HCT116 (cell line): ENCODE data around the gene GALNT13. TPM values are rescaled to one million over a fixed set of nuclear protein-coding genes. Genes with fewer than 3 reads are reported as not detected.

Experiments
- ATAC-seq: fragments of 200-7000 bp; cut with Tn5 transposase; 2 replicates; pipeline ENCODE4 v1.9.1; 2020; ENCODE audit warnings: mild to moderate bottlenecking, moderate library complexity
- BruUV-seq: library from RNA; stranded (reverse); fragments of 400-500 nt; replicated peaks from 2 replicates; lab custom pipeline; 2021; lab: Mats Ljungman, UMichigan
- CTCF ChIA-PET: fragments of 300-600 bp; sonication (Branson Sonifier 250); formaldehyde crosslinking; loops from one replicate; lab custom pipeline; 2021; ENCODE audit warnings: antibody characterized with exemption; lab: Charles Lee
- POLR2A ChIA-PET: fragments of 300-600, 350-600 bp; sonication (Branson Sonifier 250); formaldehyde crosslinking; loops from one replicate; lab custom pipeline; 2021; ENCODE audit warnings: antibody characterized with exemption; lab: Charles Lee
- RAD21 ChIA-PET, 2 experiments: fragments of 300-600 bp; sonication (Branson Sonifier 250); formaldehyde crosslinking; loops; one replicate each; lab custom pipeline; 2023; ENCODE audit warnings: low total read pairs in 2 of 2; ENCODE audit not compliant: uncharacterized antibody in 2 of 2, unreplicated experiment in 2 of 2, low non-redundant PET in 1 of 2; lab: Charles Lee
- DNase-seq: peaks from one replicate; pipeline ENCODE4 v3.0.0-alpha.2; 2010; ENCODE audit warnings: low read depth, low spot score
- H2AFZ ChIP-seq: fragments of 200-600 bp; shearing (Covaris generic), sonication (generic); 2 replicates; pipeline ENCODE4 v1.6.1; 2017; ENCODE audit warnings: low read depth, mixed run types, mixed read lengths, antibody characterized with exemption, low read length; ENCODE audit not compliant: poor library complexity, severe bottlenecking
- H3K27ac ChIP-seq: 2 replicates; pipeline ENCODE4 v1.5.1; 2012; ENCODE audit warnings: low read depth, low read length
- H3K27me3 ChIP-seq: fragments of 200-600 bp; sonication (generic); 2 replicates; pipeline ENCODE4 v1.6.1; 2016; ENCODE audit warnings: mixed run types, low read length, mixed read lengths; ENCODE audit not compliant: insufficient read depth
- H3K36me3 ChIP-seq, 2 experiments: fragments of 200-500 bp in 1 of 2; fragments of 200-600 bp in 1 of 2; sonication (Bioruptor generic) in 1 of 2; sonication (generic) in 1 of 2; 2 replicates each; pipeline versions ENCODE4 v1.5.1 to v1.6.1; 2014 to 2016; ENCODE audit warnings: low read length in 2 of 2, inconsistent platforms in 1 of 2, mixed read lengths in 1 of 2, mixed run types in 1 of 2; ENCODE audit not compliant: insufficient read depth in 2 of 2, control insufficient read depth in 1 of 2
- H3K4me1 ChIP-seq, 2 experiments: fragments of 200-600 bp in 1 of 2; sonication (generic) in 1 of 2; 2 replicates each; pipeline versions ENCODE4 v1.5.1 to v1.6.1; 2012 to 2017; ENCODE audit warnings: low read length in 2 of 2, inconsistent platforms in 1 of 2, mild to moderate bottlenecking in 1 of 2, mixed read lengths in 1 of 2, mixed run types in 1 of 2, moderate library complexity in 1 of 2; ENCODE audit not compliant: insufficient read depth in 2 of 2, control insufficient read depth in 1 of 2
- H3K4me2 ChIP-seq: fragments of 200-600 bp; sonication (generic); 2 replicates; pipeline ENCODE4 v1.6.1; 2017; ENCODE audit warnings: mixed run types, low read length, mixed read lengths
- H3K4me3 ChIP-seq, 2 experiments: fragments of 200-600 bp in 1 of 2; sonication (generic) in 1 of 2; replicated peaks in 1 of 2; 2 replicates each; pipeline ENCODE4 v1.5.1; 2011 to 2016; ENCODE audit warnings: low read length in 2 of 2, control low read depth in 1 of 2, low read depth in 1 of 2, mild to moderate bottlenecking in 1 of 2, mixed read lengths in 1 of 2, mixed run types in 1 of 2
- H3K79me2 ChIP-seq: fragments of 200-600 bp; sonication (generic); 2 replicates; pipeline ENCODE4 v1.6.1; 2017; ENCODE audit warnings: mild to moderate bottlenecking, mixed run types, low read length, moderate library complexity, mixed read lengths; ENCODE audit not compliant: insufficient read depth
- H3K9ac ChIP-seq: fragments of 200-600 bp; sonication (generic); 2 replicates; pipeline ENCODE4 v1.6.1; 2016; ENCODE audit warnings: low read length, mixed read lengths
- H3K9me2 ChIP-seq: fragments of 200-600 bp; sonication (generic), shearing (Covaris generic); 2 replicates; pipeline ENCODE4 v1.6.1; 2017; ENCODE audit warnings: mixed run types, mild to moderate bottlenecking, moderate library complexity; ENCODE audit not compliant: insufficient read depth
- H3K9me3 ChIP-seq, 2 experiments: fragments of 200-500 bp in 1 of 2; fragments of 200-600 bp in 1 of 2; sonication (Bioruptor generic) in 1 of 2; sonication (generic) in 1 of 2; 2 replicates each; pipeline ENCODE4 v1.6.1; 2014 to 2017; ENCODE audit warnings: low read length in 2 of 2, mixed read lengths in 2 of 2, inconsistent platforms in 1 of 2, low read depth in 1 of 2, mild to moderate bottlenecking in 1 of 2, mixed run types in 1 of 2, moderate library complexity in 1 of 2; ENCODE audit not compliant: control insufficient read depth in 1 of 2, insufficient read depth in 1 of 2
- H4K20me1 ChIP-seq: fragments of 200-600 bp; sonication (generic), shearing (Covaris generic); 2 replicates; pipeline ENCODE4 v1.6.1; 2017; ENCODE audit warnings: mixed run types, mild to moderate bottlenecking, moderate library complexity; ENCODE audit not compliant: insufficient read depth
- CBX3 ChIP-seq: IDR thresholded peaks from 2 replicates; pipeline ENCODE4 v1.6.1; 2012; ENCODE audit warnings: low read depth
- CTCF ChIP-seq, 3 experiments: fragments of 200-600 bp in 1 of 3; sonication (generic) in 1 of 3; IDR thresholded peaks in 2 of 3; conservative IDR thresholded peaks in 1 of 3; 2 replicates each; pipeline ENCODE4 v1.5.1; 2012 to 2017; ENCODE audit warnings: low read depth in 2 of 3, low read length in 2 of 3, antibody characterized with exemption in 1 of 3, borderline replicate concordance in 1 of 3, control low read depth in 1 of 3, mild to moderate bottlenecking in 1 of 3, mixed read lengths in 1 of 3, mixed run types in 1 of 3, moderate library complexity in 1 of 3; ENCODE audit not compliant: insufficient read depth in 1 of 3
- EZH2phosphoT487 ChIP-seq: fragments of 200-600 bp; IDR thresholded peaks from 2 replicates; pipeline ENCODE4 v1.6.1; 2018; ENCODE audit warnings: antibody characterized with exemption, borderline replicate concordance
- SIN3A ChIP-seq: IDR thresholded peaks from 2 replicates; pipeline ENCODE4 v1.6.1; 2012; ENCODE audit warnings: low read depth
- SRF ChIP-seq: IDR thresholded peaks from 2 replicates; pipeline ENCODE4 v1.6.1; 2012; ENCODE audit warnings: low read depth
- TCF7L2 ChIP-seq: IDR thresholded peaks from 2 replicates; pipeline ENCODE4 v1.7.0; 2011; ENCODE audit warnings: borderline replicate concordance, inconsistent platforms; ENCODE audit not compliant: insufficient read depth, insufficient read length; ENCODE audit errors: extremely low read depth
- ZFX ChIP-seq: fragments of 450-650 bp; IDR thresholded peaks from 2 replicates; pipeline ENCODE4 v1.6.1; 2017
- intact Hi-C: fragments of 100-400 bp; cut with micrococcal nuclease; formaldehyde crosslinking; loops from 2 replicates; pipeline ENCODE4 v1.10.0; 2022
- total RNA-seq: library from RNA; stranded (reverse); gene quantifications from one replicate; pipeline ENCODE4 v1.2.1, GENCODE V29; 2021; ENCODE audit not compliant: unreplicated experiment
- TF ChIP-seq, protein P1 (sequence below): IDR thresholded peaks from 2 replicates; pipeline ENCODE4 v1.6.1; 2012; ENCODE audit warnings: low read depth
- TF ChIP-seq, protein P2 (sequence below): IDR thresholded peaks from 2 replicates; pipeline ENCODE4 v1.6.1; 2011; ENCODE audit warnings: mild to moderate bottlenecking, low read length, moderate library complexity; ENCODE audit not compliant: insufficient replicate concordance; ENCODE audit errors: extremely low read depth

GALNT13 gene
- total RNA-seq, 1 experiment from 2014 or later, result 0.44 TPM

DNA sequence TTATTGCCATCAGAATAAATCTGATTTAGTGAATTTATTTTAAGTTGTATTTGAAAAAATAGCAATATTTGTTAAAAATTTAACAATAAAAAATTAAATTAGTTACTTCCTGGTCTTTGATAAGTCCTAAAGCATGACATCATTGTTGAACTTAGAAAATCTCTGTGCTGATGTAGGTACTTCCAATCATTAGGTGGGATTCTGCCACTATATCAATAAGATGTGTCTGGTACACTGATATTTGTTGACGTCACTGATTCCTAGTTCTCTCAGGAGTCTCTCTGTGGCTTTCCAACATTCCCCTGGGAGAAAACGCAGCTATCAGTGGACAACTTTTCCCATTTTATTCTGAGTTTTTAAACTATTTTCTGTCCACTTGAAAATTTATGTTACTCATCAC is 143.5 kb downstream of the GALNT13 start:
- H3K4me2 ChIP-seq, result no peak overlapping the region
- no peak overlapping the region for H3K4me3 ChIP-seq
- H3K27me3 ChIP-seq, result no peaks in the 10 kb centered on the region
- no peaks in the 10 kb centered on the region for H3K9me2 ChIP-seq
- no peaks in the 10 kb centered on the region for H3K36me3 ChIP-seq
- H3K9me3 ChIP-seq, result no peaks in the 10 kb centered on the region; a peak in 1 of 4 replicates
- H3K79me2 ChIP-seq, result no peaks in the 10 kb centered on the region
- ATAC-seq (no peak), DNase-seq (no peak)
- no TSS peak for BruUV-seq
- no peaks in the 10 kb centered on the region for H4K20me1 ChIP-seq
- ChIA-PET RAD21 (no interaction called here), POLR2A (no interaction called here), CTCF (no interaction called here)
- intact Hi-C loops, result no loop called here
- no peaks in the 10 kb centered on the region for H3K4me1 ChIP-seq
- H3K9ac ChIP-seq, result no peak overlapping the region
- TF ChIP-seq SIN3A, result no peak
- TF ChIP-seq ZFX, result no peak
- no peak for TF ChIP-seq TCF7L2
- no peak for TF ChIP-seq SRF
- TF ChIP-seq CBX3, result no peak
- TF ChIP-seq, protein P1, sequence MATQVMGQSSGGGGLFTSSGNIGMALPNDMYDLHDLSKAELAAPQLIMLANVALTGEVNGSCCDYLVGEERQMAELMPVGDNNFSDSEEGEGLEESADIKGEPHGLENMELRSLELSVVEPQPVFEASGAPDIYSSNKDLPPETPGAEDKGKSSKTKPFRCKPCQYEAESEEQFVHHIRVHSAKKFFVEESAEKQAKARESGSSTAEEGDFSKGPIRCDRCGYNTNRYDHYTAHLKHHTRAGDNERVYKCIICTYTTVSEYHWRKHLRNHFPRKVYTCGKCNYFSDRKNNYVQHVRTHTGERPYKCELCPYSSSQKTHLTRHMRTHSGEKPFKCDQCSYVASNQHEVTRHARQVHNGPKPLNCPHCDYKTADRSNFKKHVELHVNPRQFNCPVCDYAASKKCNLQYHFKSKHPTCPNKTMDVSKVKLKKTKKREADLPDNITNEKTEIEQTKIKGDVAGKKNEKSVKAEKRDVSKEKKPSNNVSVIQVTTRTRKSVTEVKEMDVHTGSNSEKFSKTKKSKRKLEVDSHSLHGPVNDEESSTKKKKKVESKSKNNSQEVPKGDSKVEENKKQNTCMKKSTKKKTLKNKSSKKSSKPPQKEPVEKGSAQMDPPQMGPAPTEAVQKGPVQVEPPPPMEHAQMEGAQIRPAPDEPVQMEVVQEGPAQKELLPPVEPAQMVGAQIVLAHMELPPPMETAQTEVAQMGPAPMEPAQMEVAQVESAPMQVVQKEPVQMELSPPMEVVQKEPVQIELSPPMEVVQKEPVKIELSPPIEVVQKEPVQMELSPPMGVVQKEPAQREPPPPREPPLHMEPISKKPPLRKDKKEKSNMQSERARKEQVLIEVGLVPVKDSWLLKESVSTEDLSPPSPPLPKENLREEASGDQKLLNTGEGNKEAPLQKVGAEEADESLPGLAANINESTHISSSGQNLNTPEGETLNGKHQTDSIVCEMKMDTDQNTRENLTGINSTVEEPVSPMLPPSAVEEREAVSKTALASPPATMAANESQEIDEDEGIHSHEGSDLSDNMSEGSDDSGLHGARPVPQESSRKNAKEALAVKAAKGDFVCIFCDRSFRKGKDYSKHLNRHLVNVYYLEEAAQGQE, result no peak
- no peak for TF ChIP-seq EZH2phosphoT487
- TF ChIP-seq CTCF (IDR thresholded peaks at IDR 0.05 in 2 of 3, conservative IDR thresholded peaks at IDR 0.05 in 1 of 3; ENCODE audit: borderline replicate concordance in 1 of 3, insufficient read depth in 1 of 3, low read depth in 2 of 3, low read length in 2 of 3), result no peak
- TF ChIP-seq, protein P2, sequence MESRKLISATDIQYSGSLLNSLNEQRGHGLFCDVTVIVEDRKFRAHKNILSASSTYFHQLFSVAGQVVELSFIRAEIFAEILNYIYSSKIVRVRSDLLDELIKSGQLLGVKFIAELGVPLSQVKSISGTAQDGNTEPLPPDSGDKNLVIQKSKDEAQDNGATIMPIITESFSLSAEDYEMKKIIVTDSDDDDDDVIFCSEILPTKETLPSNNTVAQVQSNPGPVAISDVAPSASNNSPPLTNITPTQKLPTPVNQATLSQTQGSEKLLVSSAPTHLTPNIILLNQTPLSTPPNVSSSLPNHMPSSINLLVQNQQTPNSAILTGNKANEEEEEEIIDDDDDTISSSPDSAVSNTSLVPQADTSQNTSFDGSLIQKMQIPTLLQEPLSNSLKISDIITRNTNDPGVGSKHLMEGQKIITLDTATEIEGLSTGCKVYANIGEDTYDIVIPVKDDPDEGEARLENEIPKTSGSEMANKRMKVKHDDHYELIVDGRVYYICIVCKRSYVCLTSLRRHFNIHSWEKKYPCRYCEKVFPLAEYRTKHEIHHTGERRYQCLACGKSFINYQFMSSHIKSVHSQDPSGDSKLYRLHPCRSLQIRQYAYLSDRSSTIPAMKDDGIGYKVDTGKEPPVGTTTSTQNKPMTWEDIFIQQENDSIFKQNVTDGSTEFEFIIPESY, result no peak
- H3K27ac ChIP-seq, result no peak overlapping the region
- H2AFZ ChIP-seq, result no peak overlapping the region
